Panc1 (cell line): ENCODE results near the gene FCHSD2.
"Not testable (repeated sequence)": the region's sequence is repeated elsewhere in the genome, so short reads cannot be mapped to it uniquely, and the experiment has no call there.

Source experiments
- CTCF ChIP-seq: fragments of 450-650 bp; IDR thresholded peaks from 2 replicates; pipeline ENCODE4 v1.5.1; 2017; ENCODE audit warnings: mild to moderate bottlenecking
- POLR2AphosphoS5 ChIP-seq: IDR thresholded peaks from 2 replicates; pipeline ENCODE4 v1.6.1; 2012; ENCODE audit warnings: mild to moderate bottlenecking, low read depth, low read length, moderate library complexity
- REST ChIP-seq, 2 experiments: IDR thresholded peaks; 2 replicates each; pipeline ENCODE4 v1.6.1; 2011 to 2012; ENCODE audit warnings: low read depth in 2 of 2, control low read depth in 1 of 2, low read length in 1 of 2, mild to moderate bottlenecking in 1 of 2, moderate library complexity in 1 of 2; ENCODE audit not compliant: insufficient read depth in 1 of 2
- SIN3A ChIP-seq: IDR thresholded peaks from 2 replicates; pipeline ENCODE4 v1.6.1; 2012; ENCODE audit warnings: low read depth, mild to moderate bottlenecking, low read length, moderate library complexity, borderline replicate concordance; ENCODE audit not compliant: insufficient read depth
- TCF7L2 ChIP-seq: IDR thresholded peaks from 2 replicates; pipeline ENCODE4 v1.6.1; 2011; ENCODE audit warnings: mild to moderate bottlenecking, low read depth, low read length, inconsistent platforms

GRCh38 chr11:73123892-73124291, 18.2 kb downstream of the FCHSD2 start:
- TF ChIP-seq CTCF; TCF7L2; REST (IDR thresholded peaks at IDR 0.05; ENCODE audit: insufficient read depth in 1 of 2, low read depth in 2 of 2, low read length in 1 of 2); POLR2AphosphoS5; SIN3A: not testable (repeated sequence)
